Calu3 (cell line): ENCODE measurements around the gene CCDC197. TPM values are rescaled to one million over a fixed set of nuclear protein-coding genes. Genes with fewer than 3 reads are reported as not detected.

ENCODE experiments used
- BruUV-seq: library from RNA; stranded (reverse); fragments of 400-500 nt; replicated peaks from 2 replicates; lab custom pipeline; 2021; lab: Mats Ljungman, UMichigan
- CTCF ChIA-PET: fragments of 300-600 bp; sonication (Branson Sonifier 250); formaldehyde crosslinking; loops from one replicate; lab custom pipeline; 2022; ENCODE audit warnings: antibody characterized with exemption; lab: Charles Lee
- DNase-seq: peaks from one replicate; pipeline ENCODE4 v3.0.0; 2022
- H3K27ac Mint-ChIP-seq: one replicate; pipeline ENCODE4 v1.8.0; 2022; ENCODE audit warnings: mixed read lengths; ENCODE audit not compliant: unreplicated experiment
- H3K27me3 Mint-ChIP-seq: one replicate; pipeline ENCODE4 v1.8.0; 2022; ENCODE audit warnings: mixed read lengths; ENCODE audit not compliant: unreplicated experiment
- H3K36me3 Mint-ChIP-seq: one replicate; pipeline ENCODE4 v1.8.0; 2022; ENCODE audit warnings: mild to moderate bottlenecking, moderate library complexity, mixed read lengths; ENCODE audit not compliant: insufficient read depth, unreplicated experiment
- H3K4me1 Mint-ChIP-seq: one replicate; pipeline ENCODE4 v1.8.0; 2022; ENCODE audit warnings: mild to moderate bottlenecking, low read depth, mixed read lengths; ENCODE audit not compliant: unreplicated experiment
- H3K4me3 Mint-ChIP-seq: one replicate; pipeline ENCODE4 v1.8.0; 2022; ENCODE audit warnings: mild to moderate bottlenecking, low read depth, moderate library complexity, mixed read lengths; ENCODE audit not compliant: unreplicated experiment
- H3K9me3 Mint-ChIP-seq: one replicate; pipeline ENCODE4 v1.8.0; 2022; ENCODE audit warnings: low read depth, mixed read lengths; ENCODE audit not compliant: unreplicated experiment
- intact Hi-C: fragments of 100-400 bp; cut with micrococcal nuclease; formaldehyde crosslinking; loops from one replicate; pipeline ENCODE4 v1.10.0; 2022; ENCODE audit not compliant: unreplicated experiment
- total RNA-seq: library from RNA; stranded (reverse); gene quantifications from 2 replicates; pipeline ENCODE4 v1.2.3, GENCODE V29; 2022
- TF ChIP-seq, protein P1 (sequence below): fragments of 200-600 bp; IDR thresholded peaks from one replicate; pipeline ENCODE4 v1.8.0; 2022; ENCODE audit warnings: antibody characterized with exemption; ENCODE audit not compliant: unreplicated experiment

Gene CCDC197
- total RNA-seq, 1 experiment from 2014 or later, result not detected

- no peak overlapping the region for H3K27ac Mint-ChIP-seq
Observed at GRCh38 chr14:94018308-94018707, 21.2 kb downstream of the CCDC197 start.

DNA sequence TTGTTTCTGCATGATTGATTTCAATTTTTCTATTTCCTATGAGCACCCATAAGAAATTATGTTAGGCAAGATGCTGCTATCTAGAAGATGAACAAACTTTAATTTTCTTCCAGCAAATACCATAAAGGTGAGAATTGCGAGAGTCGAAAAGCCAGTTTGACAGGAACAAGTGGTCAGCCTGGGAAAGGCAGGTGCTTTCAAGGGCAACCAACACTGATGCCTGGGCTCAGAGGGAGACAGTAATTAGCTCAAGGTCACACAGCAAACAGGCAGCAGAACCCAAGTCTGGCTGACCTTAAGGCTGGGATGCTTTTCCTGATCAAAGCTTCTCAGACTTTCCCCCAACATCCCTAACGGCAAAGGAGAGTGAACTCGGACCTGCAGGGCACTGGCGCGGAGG lies 22.2 kb downstream of the CCDC197 start:
- CTCF ChIA-PET, result interaction anchor here (1.1 kb wide), 1 partner anchor 9 kb away, joined by 5 read pairs; no protein-coding TSS in a partner anchor
- Mint-ChIP-seq H3K4me1 (peaks cover 62% of the 10 kb centered on the region), H3K36me3 (peaks cover 13% of the 10 kb centered on the region), H3K4me3 (no peak overlapping the region), H3K9me3 (no peaks in the 10 kb centered on the region), H3K27ac (no peak overlapping the region), H3K27me3 (no peaks in the 10 kb centered on the region)
- intact Hi-C loops, result loop anchor here (1.0 kb wide), 1 partner anchor 45 kb away; no protein-coding TSS in a partner anchor
- DNase-seq, result peak; percentile 58
- TF ChIP-seq, protein P1, sequence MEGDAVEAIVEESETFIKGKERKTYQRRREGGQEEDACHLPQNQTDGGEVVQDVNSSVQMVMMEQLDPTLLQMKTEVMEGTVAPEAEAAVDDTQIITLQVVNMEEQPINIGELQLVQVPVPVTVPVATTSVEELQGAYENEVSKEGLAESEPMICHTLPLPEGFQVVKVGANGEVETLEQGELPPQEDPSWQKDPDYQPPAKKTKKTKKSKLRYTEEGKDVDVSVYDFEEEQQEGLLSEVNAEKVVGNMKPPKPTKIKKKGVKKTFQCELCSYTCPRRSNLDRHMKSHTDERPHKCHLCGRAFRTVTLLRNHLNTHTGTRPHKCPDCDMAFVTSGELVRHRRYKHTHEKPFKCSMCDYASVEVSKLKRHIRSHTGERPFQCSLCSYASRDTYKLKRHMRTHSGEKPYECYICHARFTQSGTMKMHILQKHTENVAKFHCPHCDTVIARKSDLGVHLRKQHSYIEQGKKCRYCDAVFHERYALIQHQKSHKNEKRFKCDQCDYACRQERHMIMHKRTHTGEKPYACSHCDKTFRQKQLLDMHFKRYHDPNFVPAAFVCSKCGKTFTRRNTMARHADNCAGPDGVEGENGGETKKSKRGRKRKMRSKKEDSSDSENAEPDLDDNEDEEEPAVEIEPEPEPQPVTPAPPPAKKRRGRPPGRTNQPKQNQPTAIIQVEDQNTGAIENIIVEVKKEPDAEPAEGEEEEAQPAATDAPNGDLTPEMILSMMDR, result no peak
- no TSS peak for BruUV-seq

More at GRCh38 chr14:94018308-94018707, 21.2 kb downstream of the CCDC197 start:
- no TSS peak for BruUV-seq
- TF ChIP-seq, protein P1, result no peak
- Mint-ChIP-seq H3K36me3 (peaks cover 13% of the 10 kb centered on the region), H3K9me3 (no peaks in the 10 kb centered on the region), H3K4me3 (no peak overlapping the region), H3K4me1 (peaks cover 59% of the 10 kb centered on the region), H3K27me3 (no peaks in the 10 kb centered on the region)
- CTCF ChIA-PET, result interaction anchor here (1.4 kb wide), 1 partner anchor 18 kb away, joined by 3 read pairs; no protein-coding TSS in a partner anchor
- intact Hi-C loops, result no loop called here
- DNase-seq, result no peak

- H3K36me3 Mint-ChIP-seq, result peaks cover 13% of the 10 kb centered on the region
- DNase-seq, result no peak
- intact Hi-C loops, result no loop called here
- no TSS peak for BruUV-seq
- H3K27me3 Mint-ChIP-seq, result no peaks in the 10 kb centered on the region
- CTCF ChIA-PET, result interaction anchor here (1.2 kb wide), 1 partner anchor 368 kb away, joined by 3 read pairs; the partner anchor contains the start of gene SERPINA1
- H3K27ac Mint-ChIP-seq, result peak overlapping the region; percentile 40
- H3K4me3 Mint-ChIP-seq, result no peak overlapping the region
- TF ChIP-seq, protein P1, result no peak
- H3K9me3 Mint-ChIP-seq, result no peaks in the 10 kb centered on the region
- peaks cover 55% of the 10 kb centered on the region for H3K4me1 Mint-ChIP-seq
Observed at GRCh38 chr14:94020267-94020666, 23.2 kb downstream of the CCDC197 start.

DNA sequence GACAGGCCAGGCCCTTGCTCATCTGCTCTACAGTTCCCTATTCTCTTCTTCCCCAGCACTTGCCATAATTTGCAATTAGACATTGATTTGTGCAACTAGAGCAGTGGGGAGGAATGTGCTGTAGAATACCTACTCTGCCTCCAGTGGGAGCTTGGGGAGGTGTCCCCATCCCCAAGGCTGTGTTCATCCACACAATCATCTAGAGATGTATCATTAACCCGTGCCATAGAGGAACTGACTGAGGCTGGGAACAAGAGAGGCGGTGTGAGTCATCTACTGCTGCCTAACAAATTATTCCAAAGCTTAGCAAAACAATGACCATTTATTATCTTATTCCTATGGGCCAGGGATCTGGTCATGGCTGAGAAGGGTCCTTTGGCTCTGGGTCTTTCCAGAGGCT lies 23.9 kb downstream of the CCDC197 start:
- TF ChIP-seq, protein P1, result no peak
- intact Hi-C loops, result no loop called here
- Mint-ChIP-seq H3K36me3 (peaks cover 18% of the 10 kb centered on the region), H3K9me3 (no peaks in the 10 kb centered on the region), H3K4me3 (no peak overlapping the region), H3K4me1 (peaks cover 60% of the 10 kb centered on the region), H3K27ac (no peak overlapping the region), H3K27me3 (no peaks in the 10 kb centered on the region)
- DNase-seq, result peak; percentile 49
- CTCF ChIA-PET, result interaction anchor here (1.2 kb wide), 2 partner anchors 150 to 368 kb away, joined by 3 read pairs; partner anchors contain the start of gene SERPINA1
- no TSS peak for BruUV-seq
